LNCaP clone FGC (cell line): ENCODE results near the gene CDIP1.
A peak's percentile ranks its signal among the peaks of the same experiment; 100 is the strongest.

Experiments
- DNase-seq: peaks from one replicate; pipeline ENCODE4 v3.0.0-alpha.2; 2011; ENCODE audit warnings: low read depth
- H3K4me3 ChIP-seq: 2 replicates; pipeline ENCODE4 v1.5.1; 2011; ENCODE audit warnings: mild to moderate bottlenecking, low read depth, low read length, control low read depth
- CTCF ChIP-seq: IDR thresholded peaks from 2 replicates; pipeline ENCODE4 v1.5.1; 2012; ENCODE audit warnings: mild to moderate bottlenecking; ENCODE audit not compliant: control insufficient read depth, insufficient read depth; ENCODE audit errors: extremely low read depth

The CDIP1 gene

GRCh38 chr16:4538350-4539235 is at the start of gene CDIP1:
Gene CDIP1 (minus strand): TSS chr16:4538773. CDS start chr16:4514130, 24,643 bp downstream.
- TF ChIP-seq CTCF: no peak
- H3K4me3 ChIP-seq: peak within 1 kb of the TSS; percentile 63
- DNase-seq: peak; percentile 93

- DNase-seq: no peak
- TF ChIP-seq CTCF: no peak
- H3K4me3 ChIP-seq: no peak overlapping the region
Observed at GRCh38 chr16:4586291-4586690, 47.7 kb upstream of the CDIP1 start.

- DNase-seq: no peak
- no peak for TF ChIP-seq CTCF
- no peak overlapping the region for H3K4me3 ChIP-seq
Observed at GRCh38 chr16:4583906-4584305, 45.3 kb upstream of the CDIP1 start.

- DNase-seq: no peak
- TF ChIP-seq CTCF: no peak
- no peak overlapping the region for H3K4me3 ChIP-seq
Observed at GRCh38 chr16:4580250-4580649, 41.7 kb upstream of the CDIP1 start.

- no peak for TF ChIP-seq CTCF
Observed at GRCh38 chr16:4578961-4579530, 40.5 kb upstream of the CDIP1 start.

GRCh38 chr16:4576008-4576407 is 37.4 kb upstream of the CDIP1 start:
- TF ChIP-seq CTCF: no peak
- DNase-seq: no peak
- H3K4me3 ChIP-seq: no peak overlapping the region

More at GRCh38 chr16:4578961-4579530, 40.5 kb upstream of the CDIP1 start:
- no peak for DNase-seq
- H3K4me3 ChIP-seq: no peak overlapping the region
